CD1c-positive myeloid dendritic cell (primary cell): Measurements from ENCODE around the gene MYBPH.

Experiments
- DNase-seq: peaks from one replicate; pipeline ENCODE4 v3.0.0-alpha.2; 2016; ENCODE audit errors: extremely low spot score

Gene MYBPH

DNA sequence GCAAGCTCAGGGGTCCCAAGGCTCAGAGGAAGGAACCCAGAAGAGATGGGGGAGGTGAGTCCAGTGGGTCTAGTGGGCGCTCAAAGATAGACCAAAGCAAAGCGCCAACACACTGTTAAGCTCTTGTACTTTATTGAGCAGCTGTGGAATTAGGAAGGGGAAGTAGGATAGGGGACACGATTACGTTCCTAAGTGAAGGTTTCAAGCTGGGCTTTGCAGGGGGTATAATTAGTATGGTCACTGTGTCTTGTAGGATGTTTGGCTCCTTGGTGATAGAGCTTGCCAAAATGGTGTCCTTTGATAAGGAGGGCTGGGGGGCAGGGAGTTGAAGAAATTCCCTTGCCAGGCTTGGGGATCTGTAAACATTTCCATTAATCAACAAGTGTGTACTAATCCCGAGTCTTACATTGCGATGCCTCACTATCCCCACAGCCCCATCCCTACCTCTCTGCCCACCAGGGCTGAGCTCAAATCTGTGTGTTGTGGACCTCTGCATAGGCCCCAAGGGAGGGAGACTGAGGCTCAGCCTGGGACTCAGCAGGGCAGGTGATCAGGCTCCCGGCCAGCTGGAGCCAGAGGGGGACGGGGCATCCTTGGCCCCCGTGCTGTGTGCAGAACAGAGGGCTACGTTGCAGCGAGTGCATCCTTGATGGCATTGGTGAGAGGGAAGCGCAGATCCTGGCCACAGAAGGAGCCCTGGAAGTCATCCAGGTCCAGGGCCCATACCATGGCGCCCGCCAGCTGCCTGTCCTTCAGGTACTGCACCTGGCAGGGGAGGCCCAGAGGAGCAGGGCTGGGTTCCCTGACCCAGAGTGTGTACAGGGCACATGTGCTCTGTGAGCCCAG, 3.4 kb upstream of the MYBPH start:
- DNase-seq = peak; percentile 25

DNA sequence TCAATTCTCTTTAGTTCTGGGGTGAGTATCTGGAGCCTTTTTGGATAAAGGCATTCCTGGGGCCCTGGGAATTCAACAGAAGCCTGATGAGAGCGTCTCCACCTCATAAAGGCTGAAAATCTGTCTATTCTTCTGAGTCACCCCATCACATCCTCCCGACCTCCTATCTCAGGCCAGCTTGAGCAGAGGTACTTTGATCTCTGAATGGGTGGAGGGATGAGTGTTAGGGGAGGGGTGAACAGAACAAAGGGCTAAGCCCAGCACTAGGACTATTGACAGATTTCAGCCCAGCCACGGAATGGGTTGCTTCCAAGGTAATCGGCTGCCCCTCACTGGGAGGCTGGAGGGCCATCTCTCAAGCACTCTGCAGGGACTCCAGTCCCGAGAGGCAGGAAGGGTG, 2.5 kb upstream of the MYBPH start:
- DNase-seq = no peak

DNA sequence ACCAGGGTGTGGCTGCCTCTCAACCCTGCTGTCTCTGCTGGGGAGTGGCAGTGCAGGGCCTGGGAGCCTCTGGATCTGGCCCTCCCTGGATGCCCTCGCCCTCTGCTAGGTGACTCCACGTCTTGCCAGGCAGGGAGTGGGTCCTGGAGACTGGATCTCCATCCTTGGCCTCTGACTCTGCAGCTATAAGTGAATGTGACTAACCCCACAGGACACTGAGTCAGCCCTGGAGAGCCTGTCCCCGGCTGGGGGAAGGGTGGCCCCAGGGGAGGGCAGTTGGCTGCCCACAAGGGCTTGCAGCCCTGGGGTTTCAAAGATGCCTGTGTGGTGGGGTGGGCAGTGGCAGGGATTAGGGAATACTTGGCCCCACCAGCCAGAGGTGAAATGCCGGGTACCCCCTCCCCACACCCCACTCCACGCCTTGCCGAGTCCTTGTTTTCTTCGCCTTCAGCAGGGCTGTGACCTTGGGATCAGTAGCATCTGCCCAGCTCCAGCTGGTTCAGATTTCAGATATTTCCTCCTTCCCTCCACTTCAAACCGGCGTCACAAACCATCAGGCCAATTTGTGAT, 1.9 kb upstream of the MYBPH start:
- no peak for DNase-seq

DNA sequence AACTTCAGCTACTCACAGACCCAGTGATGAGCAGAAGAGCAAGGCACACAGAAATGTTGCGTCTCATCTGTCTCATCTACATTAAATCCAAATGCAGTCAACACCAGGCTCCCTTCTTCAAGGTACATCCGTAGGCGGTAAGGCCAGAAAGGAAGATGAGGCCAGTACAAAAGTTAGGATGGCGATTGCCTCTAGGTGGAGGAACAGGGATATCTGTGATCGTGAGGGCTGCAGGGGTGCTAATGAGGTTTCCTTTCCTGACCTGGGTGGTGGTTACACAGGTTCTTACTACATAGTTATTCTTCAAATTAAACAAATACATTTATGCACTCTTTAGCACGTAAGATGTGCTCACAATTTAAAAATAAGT, 1.4 kb upstream of the MYBPH start:
- DNase-seq = no peak

DNA sequence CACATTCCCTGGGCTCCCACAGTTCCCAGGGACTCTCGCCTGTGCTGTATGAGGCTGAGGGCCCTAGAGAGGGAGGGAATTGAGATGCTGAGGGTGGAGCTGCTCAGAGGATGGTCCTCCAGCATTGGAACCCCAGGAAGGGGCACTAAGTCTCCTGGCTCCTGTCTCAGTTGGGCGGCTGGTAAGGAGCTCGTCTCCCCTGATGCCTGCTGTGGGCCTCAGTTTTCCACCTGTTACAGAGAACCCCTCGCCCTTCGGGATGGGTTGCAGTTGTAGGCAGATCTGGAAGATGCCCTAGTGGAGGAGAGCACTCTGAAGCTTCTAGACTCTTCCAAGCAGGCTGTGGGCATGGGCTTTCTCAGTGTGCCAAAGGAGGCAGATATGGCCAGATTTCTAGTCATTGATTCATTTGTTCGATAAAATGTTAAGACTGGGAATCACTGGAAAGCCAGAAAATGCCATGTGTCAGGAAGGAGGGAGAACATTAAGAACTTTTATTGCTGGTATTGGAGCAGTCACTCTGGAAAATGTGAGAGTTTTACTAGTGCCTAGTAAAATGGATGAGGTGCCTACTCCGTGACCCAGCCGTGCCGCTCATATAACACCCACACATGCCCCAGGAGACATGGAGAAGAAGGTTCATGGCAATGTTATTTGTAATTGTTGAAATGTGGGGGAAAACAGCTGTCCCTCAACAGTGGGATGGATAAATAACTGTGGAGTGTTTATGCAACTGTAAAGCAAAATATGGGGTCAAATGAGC, 828 bp upstream of the MYBPH start:
- no peak for DNase-seq

GRCh38 chr1:203175827-203176241, 208 bp upstream of the MYBPH start:
- DNase-seq = peak; percentile 66

DNA sequence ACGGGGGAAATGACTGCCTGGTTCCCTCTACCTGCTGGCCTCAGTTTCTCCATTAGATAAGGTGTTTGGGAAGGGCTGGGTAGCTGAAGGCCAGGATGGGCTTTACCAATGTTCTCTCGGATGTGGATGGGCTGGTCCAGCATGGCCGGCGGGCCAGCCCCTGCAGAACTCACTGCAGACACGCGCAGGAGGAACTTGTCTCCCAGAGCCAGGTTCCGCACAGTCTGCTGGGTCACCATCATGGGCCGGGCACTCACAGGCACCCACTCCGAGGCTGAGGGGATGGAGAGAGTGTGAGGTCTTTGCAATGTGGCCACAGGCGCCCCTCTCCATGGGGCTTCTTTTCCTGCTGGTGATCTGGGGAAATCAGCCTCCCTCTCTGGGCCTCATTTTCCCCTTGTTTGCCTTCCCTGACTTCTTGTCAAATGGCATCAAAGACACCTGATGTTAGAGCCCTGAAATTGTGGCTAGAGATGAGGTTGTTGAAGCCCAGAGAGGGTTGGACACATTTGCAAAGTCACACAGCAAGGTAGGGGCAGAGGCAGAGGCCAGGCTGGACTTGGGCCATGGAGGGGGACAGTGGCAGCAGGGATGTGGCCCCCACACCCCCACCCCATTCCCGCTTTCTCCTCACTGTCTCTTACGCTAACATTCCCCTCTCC, 1.2 kb downstream of the MYBPH start:
- no peak for DNase-seq

DNA sequence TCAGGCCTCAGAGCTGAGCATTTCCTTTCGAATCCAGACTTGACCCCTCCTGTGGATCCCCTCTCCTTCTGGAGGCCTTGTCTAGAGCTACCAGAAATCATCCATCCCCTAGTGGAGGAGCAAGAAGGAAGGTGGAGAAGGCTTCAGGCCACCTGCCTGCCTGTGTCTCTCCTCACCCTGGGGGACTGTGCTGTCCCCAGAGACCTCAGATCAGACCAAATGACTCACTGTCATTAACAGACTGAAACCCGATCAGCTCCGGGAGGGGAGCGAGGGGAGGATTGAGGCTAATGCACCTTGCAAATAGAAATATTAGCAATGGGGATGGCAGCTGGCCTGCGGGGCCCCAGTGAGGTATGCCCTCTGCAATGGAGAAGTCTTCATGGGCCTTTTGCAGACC, 2.1 kb downstream of the MYBPH start:
- DNase-seq = no peak

DNA sequence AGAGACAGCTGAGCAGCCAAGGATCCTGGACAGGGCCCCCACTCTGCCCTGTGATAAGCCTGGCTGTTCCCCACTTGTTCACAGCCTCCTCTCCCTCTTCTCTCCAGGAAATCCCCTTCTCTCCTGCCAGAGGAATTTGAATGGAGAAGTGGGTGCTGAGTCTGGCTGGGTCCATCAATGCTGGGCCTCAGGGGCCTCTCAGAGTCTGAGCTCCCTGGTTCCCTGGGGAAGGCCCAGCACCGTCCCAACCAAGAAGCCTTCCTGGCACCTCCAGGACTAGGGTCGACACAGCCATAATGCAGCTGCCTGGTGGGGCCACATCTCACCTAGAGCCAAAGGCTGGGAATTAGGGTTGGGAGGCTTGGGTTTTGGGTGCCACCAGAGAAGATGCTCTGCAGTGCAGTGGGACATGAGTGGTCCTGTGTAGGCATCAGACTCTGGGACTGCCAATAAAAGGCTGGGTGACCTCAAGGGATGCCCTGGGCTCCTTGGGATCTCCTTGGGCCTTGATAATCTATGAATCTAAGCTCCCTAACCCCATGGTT, 2.5 kb downstream of the MYBPH start:
- DNase-seq = no peak

DNA sequence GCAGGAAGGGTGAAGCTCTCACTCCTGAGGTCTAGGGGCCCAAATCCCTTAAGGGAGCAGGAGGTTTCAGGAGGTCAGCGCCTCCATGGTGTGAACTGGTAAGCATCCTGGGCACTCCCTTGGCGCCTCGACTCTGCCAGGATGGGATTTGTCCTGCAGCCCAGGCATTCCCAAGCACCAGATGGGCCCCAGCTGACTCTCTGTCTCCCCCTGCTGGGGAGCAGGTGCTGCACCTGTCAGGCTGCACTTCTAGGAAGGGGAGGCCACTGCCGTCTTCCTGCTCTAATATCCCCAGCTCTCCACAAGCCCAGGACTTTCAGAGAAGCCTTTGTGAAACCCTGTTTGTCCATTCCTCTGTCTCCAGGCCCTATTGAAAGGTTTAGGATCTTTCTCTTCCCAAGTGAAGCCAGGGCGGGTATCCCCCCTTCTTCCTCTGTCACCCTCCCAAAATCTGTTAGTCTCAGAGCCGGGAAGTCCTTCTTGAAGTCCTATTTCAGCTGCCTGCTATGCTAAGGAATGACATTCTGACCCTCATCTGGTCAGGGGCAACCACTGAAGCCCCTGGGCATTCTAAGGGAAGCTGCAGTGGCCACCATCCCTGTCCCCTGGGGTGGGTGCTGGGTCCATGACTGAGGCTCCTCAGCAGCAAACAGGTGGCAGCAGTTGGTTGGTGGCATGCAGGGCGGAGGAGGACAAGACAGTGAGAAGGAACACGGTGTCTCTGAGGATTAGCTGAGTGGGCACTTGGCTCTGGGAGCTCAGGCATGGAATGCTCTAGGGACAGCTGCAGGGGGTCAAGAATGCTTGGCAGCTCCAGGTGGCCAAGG, 3.2 kb downstream of the MYBPH start:
- peak; percentile 71 for DNase-seq

DNA sequence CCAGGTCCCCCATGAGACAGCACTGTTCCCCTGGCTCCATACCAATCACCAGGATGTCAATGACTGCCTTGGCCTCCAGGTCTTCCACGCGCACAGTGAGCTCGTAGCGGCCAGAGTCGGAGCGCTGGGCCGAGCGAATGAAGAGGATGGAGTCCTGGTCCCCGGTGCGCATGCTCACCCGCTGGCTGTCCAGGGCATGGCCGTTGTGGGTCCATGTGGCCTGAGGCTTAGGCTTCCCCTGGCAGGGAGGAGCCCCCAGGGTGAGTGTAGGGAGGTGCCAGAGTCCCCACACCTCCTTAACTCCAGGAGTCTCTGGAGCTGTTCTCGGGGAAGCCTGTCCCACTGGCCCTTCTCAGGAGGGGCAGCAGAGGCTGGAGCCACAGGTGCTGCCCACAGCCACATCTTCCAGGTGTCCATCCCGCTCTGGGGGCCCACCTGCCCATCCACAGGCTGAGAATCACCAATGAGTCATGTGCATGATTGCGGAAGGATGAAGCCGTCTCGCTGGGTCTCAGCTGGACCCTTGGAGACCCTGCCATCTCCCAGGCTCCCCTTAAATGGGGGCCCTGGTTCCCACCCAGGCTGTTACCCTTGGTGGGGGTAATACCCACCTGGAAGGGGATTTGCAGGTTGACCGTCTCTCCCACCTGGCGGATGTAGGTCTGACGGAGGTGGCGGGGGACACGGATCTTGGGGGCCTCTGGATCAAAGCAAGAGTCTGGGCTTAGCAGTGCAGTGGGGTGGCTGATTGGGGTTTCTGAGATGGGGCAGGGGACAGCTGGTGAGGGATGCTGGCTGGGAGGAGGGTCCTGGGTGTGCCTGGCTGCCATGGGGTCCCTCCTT, 4.1 kb downstream of the MYBPH start:
- no peak for DNase-seq

DNA sequence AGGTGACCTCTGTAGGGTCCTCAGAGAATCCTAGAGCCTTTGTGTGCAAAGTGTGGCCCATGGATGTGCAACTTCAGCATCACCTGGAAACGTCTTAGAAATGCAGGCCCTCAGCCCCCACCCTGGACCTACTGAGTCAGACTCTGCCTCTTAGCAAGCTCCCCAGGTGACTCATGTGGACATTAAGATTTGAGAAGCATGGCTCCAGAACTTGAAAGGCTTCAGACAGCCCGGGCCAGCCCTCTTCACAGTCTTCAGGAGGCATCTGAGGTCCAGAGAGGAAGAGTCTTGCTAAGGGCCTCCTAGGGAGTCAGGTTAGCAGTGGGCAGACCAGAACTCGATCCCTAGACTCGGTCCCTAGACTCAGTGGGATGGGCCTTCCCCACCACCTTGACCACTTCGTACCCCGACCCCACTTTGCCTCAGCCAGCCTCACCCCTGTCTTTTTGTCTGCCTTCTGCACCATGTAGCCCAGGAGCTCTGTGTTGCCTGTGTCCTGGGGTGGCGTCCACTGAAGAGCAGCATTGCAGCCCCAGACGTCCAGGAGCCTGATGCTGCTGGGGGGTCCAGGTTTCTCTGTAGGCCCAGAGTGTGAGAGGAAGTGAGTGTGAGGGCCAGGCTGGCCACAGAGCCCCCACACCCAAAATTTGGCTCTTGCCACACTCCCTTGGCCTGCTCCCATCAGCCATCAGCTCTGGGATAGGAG, 4.8 kb downstream of the MYBPH start:
- no peak for DNase-seq

DNA sequence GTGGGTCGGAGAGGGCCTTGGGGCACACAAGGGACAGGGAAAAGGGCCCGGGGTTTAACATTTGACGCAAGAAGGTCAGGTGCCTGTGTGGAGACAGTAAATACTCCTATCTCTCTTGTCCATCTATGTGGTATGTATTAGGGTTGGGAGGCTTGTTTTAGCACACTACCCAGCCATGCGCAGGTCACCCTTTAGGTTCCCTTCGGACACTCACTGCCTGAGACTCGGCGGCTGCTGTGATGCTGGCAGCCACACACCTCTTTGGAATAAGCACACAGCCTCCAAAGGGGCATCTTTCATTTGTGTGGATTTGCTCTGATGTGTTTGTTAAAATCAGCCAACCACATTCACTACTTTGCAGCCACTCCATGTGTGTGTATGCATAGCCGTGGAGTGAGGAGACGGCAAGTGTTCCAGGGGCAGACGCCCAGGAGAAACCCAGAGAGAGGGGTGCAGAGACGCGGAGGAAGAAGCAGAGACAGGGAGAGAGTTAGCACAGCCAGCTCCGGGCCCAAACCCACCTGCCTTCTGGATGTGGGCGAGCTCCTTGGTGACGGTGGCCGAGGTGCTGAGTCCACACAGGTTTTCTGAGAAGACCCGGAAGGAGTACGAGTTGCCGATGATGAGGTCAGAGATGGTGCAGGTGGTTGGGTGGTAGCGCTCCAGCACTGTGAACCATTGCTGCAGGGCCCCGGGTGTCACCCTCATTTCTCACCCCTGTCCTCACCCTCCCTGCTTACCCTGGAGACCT, 5.7 kb downstream of the MYBPH start:
- DNase-seq = no peak

GRCh38 chr1:203168991-203169390, 6.6 kb downstream of the MYBPH start:
- no peak for DNase-seq

- DNase-seq = no peak
These were observed 7.3 kb downstream of the MYBPH start for GRCh38 chr1:203168256-203168786.

DNA sequence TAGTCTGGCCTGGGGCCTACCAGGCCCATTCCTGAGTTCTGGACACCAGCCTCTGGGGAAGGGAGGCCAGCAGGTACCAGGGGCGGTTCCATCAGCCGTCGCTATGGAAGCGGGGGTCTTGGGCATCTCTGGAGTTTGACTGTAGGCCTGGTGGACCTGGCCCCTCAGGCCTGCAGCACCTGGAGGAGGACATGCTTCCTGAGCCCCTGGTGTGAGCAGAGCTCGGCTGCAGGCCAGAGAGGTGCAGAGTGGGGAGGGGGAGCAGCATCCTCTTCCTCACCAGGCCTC, 7.8 kb downstream of the MYBPH start:
- DNase-seq = no peak

DNA sequence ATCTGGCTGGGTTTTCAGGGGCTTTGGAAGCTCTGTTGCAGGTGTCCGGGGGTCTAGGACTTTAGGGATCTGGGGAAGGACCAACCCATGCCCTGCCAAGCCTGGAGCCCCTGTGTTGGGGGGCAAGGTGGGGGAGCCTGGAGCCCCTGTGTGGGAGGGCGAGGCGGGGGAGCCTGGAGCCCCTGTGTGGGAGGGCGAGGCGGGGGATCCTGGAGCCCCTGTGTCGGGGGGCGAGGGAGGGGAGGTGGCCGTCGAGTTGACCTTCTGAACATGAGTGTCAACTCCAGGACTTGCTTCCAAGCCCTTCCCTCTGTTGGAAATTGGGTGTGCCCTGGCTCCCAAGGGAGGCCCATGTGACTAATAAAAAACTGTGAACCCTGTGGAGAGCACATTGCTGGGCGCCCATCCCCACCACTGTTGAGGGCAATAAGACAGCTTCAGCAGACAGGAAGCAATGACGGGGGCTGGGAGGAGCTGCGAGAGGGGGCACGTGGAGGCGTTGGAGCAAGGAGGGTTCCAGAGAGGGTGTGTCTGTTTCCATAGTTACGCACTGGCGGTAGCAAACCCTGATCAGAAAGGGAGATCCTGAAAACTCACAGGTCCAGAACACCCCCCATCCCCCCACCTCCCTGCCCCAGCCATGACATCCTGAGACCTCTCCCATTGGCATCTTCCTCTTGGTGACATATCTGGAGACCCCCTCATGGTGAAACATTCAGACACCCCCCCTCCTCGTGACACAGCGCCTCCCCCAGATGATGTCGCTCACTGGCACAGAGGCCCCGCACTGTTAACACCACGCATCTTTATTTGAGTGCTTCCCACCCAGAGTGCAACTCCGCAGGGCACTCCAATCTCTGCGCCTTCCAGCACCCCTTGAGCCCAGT, 8.4 kb downstream of the MYBPH start:
- peak; percentile 9 for DNase-seq
